ENCODE measurements around the gene PHF12.

PHF12 gene

GRCh38 chr17:28959471-28959871, 8.2 kb upstream of the PHF12 start:
- H3K4me3 ChIP-seq (ENCODE audit: low read depth, low read length) = no peak overlapping the region
- TF ChIP-seq, protein P1, sequence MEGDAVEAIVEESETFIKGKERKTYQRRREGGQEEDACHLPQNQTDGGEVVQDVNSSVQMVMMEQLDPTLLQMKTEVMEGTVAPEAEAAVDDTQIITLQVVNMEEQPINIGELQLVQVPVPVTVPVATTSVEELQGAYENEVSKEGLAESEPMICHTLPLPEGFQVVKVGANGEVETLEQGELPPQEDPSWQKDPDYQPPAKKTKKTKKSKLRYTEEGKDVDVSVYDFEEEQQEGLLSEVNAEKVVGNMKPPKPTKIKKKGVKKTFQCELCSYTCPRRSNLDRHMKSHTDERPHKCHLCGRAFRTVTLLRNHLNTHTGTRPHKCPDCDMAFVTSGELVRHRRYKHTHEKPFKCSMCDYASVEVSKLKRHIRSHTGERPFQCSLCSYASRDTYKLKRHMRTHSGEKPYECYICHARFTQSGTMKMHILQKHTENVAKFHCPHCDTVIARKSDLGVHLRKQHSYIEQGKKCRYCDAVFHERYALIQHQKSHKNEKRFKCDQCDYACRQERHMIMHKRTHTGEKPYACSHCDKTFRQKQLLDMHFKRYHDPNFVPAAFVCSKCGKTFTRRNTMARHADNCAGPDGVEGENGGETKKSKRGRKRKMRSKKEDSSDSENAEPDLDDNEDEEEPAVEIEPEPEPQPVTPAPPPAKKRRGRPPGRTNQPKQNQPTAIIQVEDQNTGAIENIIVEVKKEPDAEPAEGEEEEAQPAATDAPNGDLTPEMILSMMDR (IDR thresholded peaks at IDR 0.05; ENCODE audit: low read depth, low read length) = no peak

GRCh38 chr17:28958820-28959455, 7.6 kb upstream of the PHF12 start:
- no peak overlapping the region for H3K4me3 ChIP-seq (ENCODE audit: low read depth, low read length)
- TF ChIP-seq, protein P1 (IDR thresholded peaks at IDR 0.05; ENCODE audit: low read depth, low read length) = no peak

- no peak overlapping the region for H3K4me3 ChIP-seq (ENCODE audit: low read depth, low read length)
- TF ChIP-seq, protein P1 (IDR thresholded peaks at IDR 0.05; ENCODE audit: low read depth, low read length) = no peak
These were observed 6.7 kb upstream of the PHF12 start for GRCh38 chr17:28957992-28958355.

GRCh38 chr17:28957277-28957991, 6.1 kb upstream of the PHF12 start:
- no peak overlapping the region for H3K4me3 ChIP-seq (ENCODE audit: low read depth, low read length)
- TF ChIP-seq, protein P1 (IDR thresholded peaks at IDR 0.05; ENCODE audit: low read depth, low read length) = no peak

GRCh38 chr17:28956861-28957260, 5.5 kb upstream of the PHF12 start:
- TF ChIP-seq, protein P1 (IDR thresholded peaks at IDR 0.05; ENCODE audit: low read depth, low read length) = no peak
- no peak overlapping the region for H3K4me3 ChIP-seq (ENCODE audit: low read depth, low read length)

GRCh38 chr17:28956112-28956511, 4.8 kb upstream of the PHF12 start:
- TF ChIP-seq, protein P1 (IDR thresholded peaks at IDR 0.05; ENCODE audit: low read depth, low read length) = no peak
- H3K4me3 ChIP-seq (ENCODE audit: low read depth, low read length) = no peak overlapping the region

DNA sequence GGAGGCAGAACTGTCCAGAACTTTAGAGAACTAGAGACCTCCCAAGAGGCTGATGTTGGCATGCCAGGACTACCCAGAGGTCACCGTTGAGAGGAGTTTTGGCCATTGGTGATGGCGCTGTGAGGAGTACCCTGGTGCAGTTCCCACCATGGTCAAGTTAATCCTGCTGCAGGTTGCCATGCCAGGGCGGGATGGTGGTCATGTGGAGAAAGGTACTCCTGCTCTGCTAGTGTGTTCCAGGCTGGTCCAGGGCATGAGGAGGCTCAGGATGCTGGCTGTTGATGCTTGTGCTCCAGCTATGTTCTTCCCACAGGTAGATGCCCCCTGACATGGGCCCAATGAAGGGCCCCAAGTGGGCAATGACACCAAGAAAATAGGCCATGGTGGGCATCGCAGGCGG, 4.1 kb upstream of the PHF12 start:
- TF ChIP-seq, protein P1 (IDR thresholded peaks at IDR 0.05; ENCODE audit: low read depth, low read length) = no peak
- H3K4me3 ChIP-seq (ENCODE audit: low read depth, low read length) = no peak overlapping the region

Data from WI38 (cell line).